ENCODE measurements around the gene FGD3. TPM values are rescaled to one million over a fixed set of nuclear protein-coding genes. Genes with fewer than 3 reads are reported as not detected.

Gene FGD3
- total RNA-seq, 1 donor from 2014 or later, result 0.26 TPM

DNA sequence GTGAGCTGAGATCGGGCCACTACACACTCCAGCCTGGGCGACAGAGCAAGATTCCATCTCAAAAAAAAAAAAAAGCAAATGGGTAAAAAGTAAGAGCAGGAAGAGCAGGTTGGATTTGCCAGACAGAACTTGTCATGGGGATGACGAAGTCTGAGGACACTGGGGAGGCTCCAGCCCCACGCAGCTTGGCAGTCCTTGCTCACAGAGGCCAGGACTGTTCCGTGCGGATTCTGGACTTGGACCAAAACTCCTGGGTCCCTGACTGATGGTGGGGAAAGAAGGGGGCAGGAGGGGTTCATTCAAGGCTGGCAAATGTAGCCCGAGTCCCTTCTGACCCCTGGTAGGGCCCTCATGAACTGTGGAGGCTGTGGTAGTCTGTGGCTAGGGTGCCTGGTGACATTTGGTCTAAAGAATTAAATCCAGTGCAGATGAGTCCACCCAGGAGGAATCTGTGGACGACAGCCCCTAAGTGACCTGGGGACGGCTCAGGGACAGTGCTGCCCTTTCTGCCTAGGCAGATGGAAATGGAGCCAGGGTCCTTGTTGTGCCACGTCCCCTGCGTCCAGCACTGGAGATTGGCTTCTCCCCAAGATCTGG, 3.1 kb downstream of the FGD3 start:
- FAIRE-seq (no peak), DNase-seq (ENCODE audit: low read depth) (peak; percentile 79)
- Histone ChIP-seq H3K36me3 (ENCODE audit: control insufficient read depth, insufficient read depth, low read length) (no peaks in the 10 kb centered on the region), H3K4me3 (ENCODE audit: low read depth, low read length) (no peak overlapping the region), H3K27me3 (ENCODE audit: control insufficient read depth, insufficient read depth, low read length) (no peaks in the 10 kb centered on the region)
- TF ChIP-seq, protein P1, sequence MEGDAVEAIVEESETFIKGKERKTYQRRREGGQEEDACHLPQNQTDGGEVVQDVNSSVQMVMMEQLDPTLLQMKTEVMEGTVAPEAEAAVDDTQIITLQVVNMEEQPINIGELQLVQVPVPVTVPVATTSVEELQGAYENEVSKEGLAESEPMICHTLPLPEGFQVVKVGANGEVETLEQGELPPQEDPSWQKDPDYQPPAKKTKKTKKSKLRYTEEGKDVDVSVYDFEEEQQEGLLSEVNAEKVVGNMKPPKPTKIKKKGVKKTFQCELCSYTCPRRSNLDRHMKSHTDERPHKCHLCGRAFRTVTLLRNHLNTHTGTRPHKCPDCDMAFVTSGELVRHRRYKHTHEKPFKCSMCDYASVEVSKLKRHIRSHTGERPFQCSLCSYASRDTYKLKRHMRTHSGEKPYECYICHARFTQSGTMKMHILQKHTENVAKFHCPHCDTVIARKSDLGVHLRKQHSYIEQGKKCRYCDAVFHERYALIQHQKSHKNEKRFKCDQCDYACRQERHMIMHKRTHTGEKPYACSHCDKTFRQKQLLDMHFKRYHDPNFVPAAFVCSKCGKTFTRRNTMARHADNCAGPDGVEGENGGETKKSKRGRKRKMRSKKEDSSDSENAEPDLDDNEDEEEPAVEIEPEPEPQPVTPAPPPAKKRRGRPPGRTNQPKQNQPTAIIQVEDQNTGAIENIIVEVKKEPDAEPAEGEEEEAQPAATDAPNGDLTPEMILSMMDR (IDR thresholded peaks at IDR 0.05; ENCODE audit: insufficient read depth, low read length, severe bottlenecking), result no peak

DNA sequence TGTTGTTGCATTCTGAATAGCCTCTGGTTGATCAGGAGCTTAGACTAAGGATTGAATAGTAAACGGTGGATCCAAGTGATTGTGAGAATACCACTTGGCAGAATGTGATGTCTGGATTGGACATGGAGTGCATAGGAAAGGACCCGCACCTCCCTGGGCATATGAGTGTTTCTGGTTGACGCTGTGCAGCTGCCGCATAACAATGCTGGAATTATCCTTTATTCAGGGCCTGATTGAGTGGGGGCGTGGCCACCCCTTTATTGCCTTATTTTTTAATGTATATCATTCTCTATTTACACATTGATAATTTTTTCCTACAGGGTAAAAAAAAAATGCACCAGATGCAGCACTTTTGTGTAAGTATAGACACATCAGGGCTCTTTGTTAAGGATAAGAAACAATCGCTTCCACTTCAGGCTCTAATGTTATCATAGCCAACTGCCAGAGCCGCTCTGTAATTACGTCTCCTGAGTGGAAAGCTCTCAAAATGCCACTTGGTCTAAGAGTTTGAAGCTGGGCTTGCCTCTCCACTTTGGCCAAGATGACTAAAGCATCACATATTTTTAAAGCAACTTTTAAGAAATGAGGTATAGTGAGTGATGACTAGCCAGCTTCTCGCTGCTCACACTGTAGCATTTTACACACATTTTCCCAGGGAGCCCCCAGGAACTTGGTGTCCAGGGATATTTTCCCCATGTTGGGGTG, 5.7 kb downstream of the FGD3 start:
- Histone ChIP-seq H3K4me3 (ENCODE audit: low read depth, low read length) (no peak overlapping the region), H3K36me3 (ENCODE audit: control insufficient read depth, insufficient read depth, low read length) (no peaks in the 10 kb centered on the region), H3K27me3 (ENCODE audit: control insufficient read depth, insufficient read depth, low read length) (no peaks in the 10 kb centered on the region)
- no peak for FAIRE-seq
- TF ChIP-seq, protein P1 (IDR thresholded peaks at IDR 0.05; ENCODE audit: insufficient read depth, low read length, severe bottlenecking), result no peak
- DNase-seq (ENCODE audit: low read depth), result peak; percentile 51

DNA sequence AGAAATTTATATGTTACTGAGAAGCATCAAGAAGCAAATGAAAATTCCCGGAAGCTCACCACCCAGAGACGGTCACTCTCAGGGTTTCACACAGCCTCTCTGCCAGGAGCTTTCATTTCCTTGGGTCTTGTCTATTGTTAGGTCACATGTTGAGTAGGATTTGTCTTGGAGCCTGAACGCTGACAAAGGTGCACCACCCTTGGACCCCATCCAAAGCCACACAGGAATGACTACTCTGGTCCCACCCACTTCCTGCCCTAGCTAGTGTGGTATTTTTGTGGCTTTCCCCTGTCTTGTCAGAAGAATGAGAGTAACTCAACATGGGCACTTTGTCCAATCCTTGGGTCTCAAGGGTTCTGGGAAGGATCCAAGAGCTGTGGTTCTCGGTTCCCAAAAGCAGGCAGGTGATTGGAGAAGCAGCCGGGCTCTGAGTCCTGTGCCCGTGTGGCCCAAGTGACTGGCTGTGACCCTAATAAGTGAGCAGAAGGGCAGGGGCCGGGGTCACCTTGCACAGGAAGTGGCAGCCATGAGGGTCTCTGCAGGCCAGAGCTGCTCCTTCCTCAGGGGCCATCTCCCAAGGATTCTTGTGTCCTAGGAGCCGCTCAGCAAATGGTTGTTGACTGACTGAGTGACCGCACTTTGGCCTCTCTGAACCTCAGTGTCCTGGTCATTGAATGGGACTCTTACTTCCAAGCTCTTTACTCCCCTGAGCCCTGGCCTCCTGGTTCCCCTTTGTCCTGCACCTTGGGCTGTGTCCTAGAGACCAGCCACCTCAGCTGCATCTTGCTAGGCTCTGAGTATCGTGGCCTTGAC, 6.9 kb downstream of the FGD3 start:
- H3K27me3 ChIP-seq (ENCODE audit: control insufficient read depth, insufficient read depth, low read length), result no peaks in the 10 kb centered on the region
- no peak for FAIRE-seq
- DNase-seq (ENCODE audit: low read depth), result peak; percentile 84
- H3K4me3 ChIP-seq (ENCODE audit: low read depth, low read length), result no peak overlapping the region
- TF ChIP-seq, protein P1 (IDR thresholded peaks at IDR 0.05; ENCODE audit: insufficient read depth, low read length, severe bottlenecking), result no peak
- no peaks in the 10 kb centered on the region for H3K36me3 ChIP-seq (ENCODE audit: control insufficient read depth, insufficient read depth, low read length)

DNA sequence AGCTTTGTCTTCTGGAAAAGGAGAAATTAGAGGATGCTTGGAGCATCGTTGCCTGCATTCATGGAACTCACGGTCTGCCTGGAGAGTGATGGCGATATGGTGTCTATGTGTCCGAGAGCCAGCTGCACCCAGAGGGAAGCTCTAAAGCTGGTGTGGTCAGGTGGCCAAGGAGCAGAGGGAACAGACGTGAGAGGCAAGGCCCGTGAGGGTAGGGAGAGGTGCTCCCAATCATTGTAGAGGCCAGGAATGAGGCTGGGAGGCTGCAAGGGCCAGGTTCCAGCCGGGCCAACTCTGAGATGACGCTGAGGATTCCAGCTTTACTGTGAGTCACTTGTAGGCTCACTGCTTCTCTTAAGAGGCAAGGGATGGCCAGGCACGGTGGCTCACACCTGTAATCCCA, 7.6 kb downstream of the FGD3 start:
- FAIRE-seq, result no peak

DNA sequence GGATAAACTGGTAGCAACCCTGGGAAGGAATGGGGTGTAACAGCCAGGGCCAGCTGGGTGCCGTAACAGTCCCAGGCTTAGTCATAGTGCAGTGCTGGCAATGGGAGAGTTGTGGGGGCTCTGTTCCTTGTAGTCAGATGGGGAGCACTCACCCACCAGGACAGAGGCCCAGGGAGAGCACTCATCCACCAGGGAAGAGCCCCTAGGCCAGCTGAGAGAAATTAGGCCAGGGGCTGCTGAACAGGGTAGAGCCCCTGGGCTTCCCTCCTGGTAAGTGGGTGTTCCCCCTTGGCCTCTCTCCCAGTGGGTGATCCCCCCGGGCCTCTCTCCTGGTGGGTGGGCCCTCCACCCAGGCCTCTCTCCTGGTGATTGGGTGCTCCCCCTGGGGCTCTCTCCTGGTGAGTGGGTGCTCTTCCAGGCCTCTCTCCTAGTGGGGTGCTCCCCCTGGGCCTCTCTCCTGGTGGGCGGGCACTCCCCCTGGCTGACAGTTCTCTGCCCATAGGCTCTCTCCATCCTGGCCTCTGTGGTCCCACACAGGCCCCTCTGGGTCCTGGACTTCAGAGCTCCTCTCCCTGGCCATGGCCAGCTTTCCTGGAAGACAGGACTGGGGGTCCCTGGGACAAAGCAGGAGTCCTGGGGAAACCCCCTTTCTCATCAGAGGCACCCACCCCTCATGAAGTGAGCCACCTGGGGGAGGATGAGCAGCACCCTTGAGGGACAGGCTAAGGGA, 13.4 kb downstream of the FGD3 start:
- no peaks in the 10 kb centered on the region for H3K36me3 ChIP-seq (ENCODE audit: control insufficient read depth, insufficient read depth, low read length)
- H3K4me3 ChIP-seq (ENCODE audit: low read depth, low read length), result no peak overlapping the region
- FAIRE-seq (no peak), DNase-seq (ENCODE audit: low read depth) (no peak)
- no peaks in the 10 kb centered on the region for H3K27me3 ChIP-seq (ENCODE audit: control insufficient read depth, insufficient read depth, low read length)
- TF ChIP-seq, protein P1 (IDR thresholded peaks at IDR 0.05; ENCODE audit: insufficient read depth, low read length, severe bottlenecking), result no peak

More for the DNA sequence above, 7.6 kb downstream of the FGD3 start:
- Histone ChIP-seq H3K36me3 (ENCODE audit: control insufficient read depth, insufficient read depth, low read length) (no peaks in the 10 kb centered on the region), H3K27me3 (ENCODE audit: control insufficient read depth, insufficient read depth, low read length) (no peaks in the 10 kb centered on the region), H3K4me3 (ENCODE audit: low read depth, low read length) (no peak overlapping the region)
- no peak for DNase-seq (ENCODE audit: low read depth)
- TF ChIP-seq, protein P1 (IDR thresholded peaks at IDR 0.05; ENCODE audit: insufficient read depth, low read length, severe bottlenecking), result no peak

Data from bronchial epithelial cell (primary cell).